ENCODE data around the gene MED13. TPM values are rescaled to one million over a fixed set of nuclear protein-coding genes. Genes with fewer than 3 reads are reported as not detected.
A peak's percentile ranks its signal among the peaks of the same experiment; 100 is the strongest.

Gene MED13
- polyA plus RNA-seq, 3 donors = 2.1 to 32.0 (median 5.0) TPM

GRCh38 chr17:61908292-61909037 lies 156.6 kb downstream of the MED13 start:
- no peaks in the 10 kb centered on the region for H3K9me3 Mint-ChIP-seq
- H3K27me3 Mint-ChIP-seq (ENCODE audit: low read depth in 3 of 3) = no peaks in the 10 kb centered on the region
- WGBS (ENCODE audit: insufficient coverage) = 100% methylated on average over 2 of the region's 7 CpGs
- H2AFZ ChIP-seq (ENCODE audit: insufficient read depth, low read depth, low read length, poor library complexity, severe bottlenecking) = no peak overlapping the region
- no peak overlapping the region for H3K4me3 Mint-ChIP-seq
- no peak overlapping the region for H3K4me2 ChIP-seq (replicated peaks; ENCODE audit: extremely low read depth, low read length, poor library complexity, severe bottlenecking)
- no peaks in the 10 kb centered on the region for H3K4me1 Mint-ChIP-seq
- no peaks in the 10 kb centered on the region for H3K9me3 ChIP-seq (replicated peaks in 1 of 2; ENCODE audit: control insufficient read depth in 1 of 2, insufficient read depth in 1 of 2, low read length in 2 of 2)
- H4K20me1 ChIP-seq (ENCODE audit: insufficient read depth, low read length) = no peaks in the 10 kb centered on the region
- no peaks in the 10 kb centered on the region for H3K27me3 ChIP-seq (ENCODE audit: control insufficient read depth in 2 of 2, insufficient read depth in 2 of 2, low read length in 2 of 2)
- no peaks in the 10 kb centered on the region for H3K4me1 ChIP-seq (ENCODE audit: control insufficient read depth in 1 of 2, insufficient read depth in 2 of 2, low read length in 2 of 2)
- peaks cover 53 to 79% of the 10 kb centered on the region in 2 donors for H3K36me3 Mint-ChIP-seq
- intact Hi-C loops (cut with micrococcal nuclease) = no loop called here
- H3K27ac Mint-ChIP-seq = no peak overlapping the region
- no peak for TF ChIP-seq CTCF (IDR thresholded peaks at IDR 0.05)
- no peak for DNase-seq
- H3K9ac ChIP-seq (ENCODE audit: insufficient read depth, low read length, poor library complexity, severe bottlenecking) = no peak overlapping the region
- peaks cover 70 to 80% of the 10 kb centered on the region in 2 donors for H3K36me3 ChIP-seq (replicated peaks in 1 of 2; ENCODE audit: control insufficient read depth in 1 of 2, insufficient read depth in 2 of 2, low read length in 2 of 2)
- H3K79me2 ChIP-seq (ENCODE audit: insufficient read depth, low read length) = no peaks in the 10 kb centered on the region
- H3K27ac ChIP-seq (ENCODE audit: low read depth in 1 of 2, low read length in 2 of 2) = no peak overlapping the region
- no peak overlapping the region for H3K4me3 ChIP-seq (replicated peaks in 1 of 3; ENCODE audit: low read depth in 2 of 3, low read length in 3 of 3)

DNA sequence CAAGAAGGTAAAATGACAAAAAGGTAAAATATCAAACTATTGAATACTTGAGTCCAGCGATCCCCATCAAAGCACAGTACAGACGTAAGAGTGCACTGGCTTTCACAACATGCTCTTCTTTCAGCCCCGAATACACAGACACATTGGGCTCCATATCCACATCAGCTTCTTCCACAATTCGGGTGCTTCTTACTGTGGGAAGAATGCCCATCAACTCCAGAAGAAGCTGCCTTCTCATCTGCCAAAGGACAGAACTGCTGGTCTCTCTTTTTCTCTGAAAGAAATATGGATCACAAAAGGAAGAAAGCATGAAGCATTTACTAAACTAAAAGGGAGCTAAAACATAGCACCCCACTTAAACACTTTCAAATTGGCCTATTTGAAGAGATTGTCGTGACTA lies 157.7 kb downstream of the MED13 start:
- Mint-ChIP-seq H3K9me3 (no peaks in the 10 kb centered on the region), H3K27me3 (ENCODE audit: low read depth in 3 of 3) (no peaks in the 10 kb centered on the region), H3K4me3 (no peak overlapping the region), H3K27ac (peak overlapping the region in 1 of 7 donors; percentile 71), H3K4me1 (no peaks in the 10 kb centered on the region), H3K36me3 (peaks cover 60 to 82% of the 10 kb centered on the region in 2 donors)
- H3K79me2 ChIP-seq (ENCODE audit: insufficient read depth, low read length) = no peaks in the 10 kb centered on the region
- 100% methylated on average over 2 of the region's 5 CpGs for WGBS (ENCODE audit: insufficient coverage)
- H3K27me3 ChIP-seq (ENCODE audit: control insufficient read depth in 2 of 2, insufficient read depth in 2 of 2, low read length in 2 of 2) = no peaks in the 10 kb centered on the region
- H3K4me1 ChIP-seq (ENCODE audit: control insufficient read depth in 1 of 2, insufficient read depth in 2 of 2, low read length in 2 of 2) = no peaks in the 10 kb centered on the region
- no peak overlapping the region for H3K4me3 ChIP-seq (replicated peaks in 1 of 3; ENCODE audit: low read depth in 2 of 3, low read length in 3 of 3)
- H4K20me1 ChIP-seq (ENCODE audit: insufficient read depth, low read length) = no peaks in the 10 kb centered on the region
- no peak overlapping the region for H3K27ac ChIP-seq (ENCODE audit: low read depth in 1 of 2, low read length in 2 of 2)
- peaks cover 73 to 90% of the 10 kb centered on the region in 2 donors for H3K36me3 ChIP-seq (replicated peaks in 1 of 2; ENCODE audit: control insufficient read depth in 1 of 2, insufficient read depth in 2 of 2, low read length in 2 of 2)
- no peak overlapping the region for H3K4me2 ChIP-seq (replicated peaks; ENCODE audit: extremely low read depth, low read length, poor library complexity, severe bottlenecking)
- H3K9me3 ChIP-seq (replicated peaks in 1 of 2; ENCODE audit: control insufficient read depth in 1 of 2, insufficient read depth in 1 of 2, low read length in 2 of 2) = no peaks in the 10 kb centered on the region
- DNase-seq = no peak
- H2AFZ ChIP-seq (ENCODE audit: insufficient read depth, low read depth, low read length, poor library complexity, severe bottlenecking) = no peak overlapping the region
- H3K9ac ChIP-seq (ENCODE audit: insufficient read depth, low read length, poor library complexity, severe bottlenecking) = no peak overlapping the region
- intact Hi-C loops (cut with micrococcal nuclease) = no loop called here
- TF ChIP-seq CTCF (IDR thresholded peaks at IDR 0.05) = no peak

Measured in CD14-positive monocyte (primary cell).